ENCODE data around the gene C10orf67. TPM values are rescaled to one million over a fixed set of nuclear protein-coding genes. Genes with fewer than 3 reads are reported as not detected.

The C10orf67 gene
- total RNA-seq, 1 experiment from 2014 or later, result not detected

DNA sequence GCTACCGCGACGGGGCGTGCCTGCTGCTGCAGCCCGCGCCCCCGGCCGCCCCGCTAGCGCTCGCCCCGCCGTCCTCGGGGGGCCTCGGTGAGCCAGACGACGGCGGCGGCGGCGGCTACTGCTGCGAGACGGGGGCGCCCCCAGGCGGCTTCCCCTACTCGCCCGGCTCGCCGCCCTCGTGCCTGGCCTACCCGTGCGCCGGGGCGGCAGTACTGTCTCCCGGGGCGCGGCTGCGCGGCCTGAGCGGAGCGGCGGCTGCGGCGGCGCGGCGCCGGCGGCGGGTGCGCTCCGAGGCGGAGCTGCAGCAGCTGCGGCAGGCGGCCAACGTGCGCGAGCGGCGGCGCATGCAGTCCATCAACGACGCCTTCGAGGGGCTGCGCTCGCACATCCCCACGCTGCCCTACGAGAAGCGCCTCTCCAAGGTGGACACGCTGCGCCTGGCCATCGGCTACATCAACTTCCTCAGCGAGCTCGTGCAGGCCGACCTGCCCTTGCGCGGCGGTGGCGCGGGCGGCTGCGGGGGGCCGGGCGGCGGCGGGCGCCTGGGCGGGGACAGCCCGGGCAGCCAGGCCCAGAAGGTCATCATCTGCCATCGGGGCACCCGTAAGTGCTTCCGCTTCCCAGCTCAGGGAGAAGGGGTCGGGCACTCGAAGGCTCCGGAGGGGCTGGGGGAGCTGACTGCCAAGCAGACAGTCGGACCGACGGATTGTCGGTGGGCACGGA lies 151.7 kb downstream of the C10orf67 start:
- peak overlapping the region; percentile 31 for H3K4me2 ChIP-seq (ENCODE audit: insufficient read depth, insufficient read length, low read length)

More for the DNA sequence above, 151.7 kb downstream of the C10orf67 start:
- H3K27ac Mint-ChIP-seq, result no peak overlapping the region
- Histone ChIP-seq H3K9ac (ENCODE audit: extremely low read depth, insufficient read length, low read length) (no peak overlapping the region), H3K23ac (ENCODE audit: insufficient read length, low read depth, low read length) (no peak overlapping the region), H3K9me3 (ENCODE audit: control insufficient read depth, low read depth, low read length) (no peaks in the 10 kb centered on the region), H3K56ac (ENCODE audit: insufficient read length, low read depth, low read length) (no peak overlapping the region), H4K91ac (ENCODE audit: insufficient read length, low read depth, low read length) (no peak overlapping the region), H3K27ac (ENCODE audit: insufficient read length, low read depth, low read length) (no peak overlapping the region), H2BK5ac (ENCODE audit: insufficient read length, low read length) (no peak overlapping the region), H4K5ac (ENCODE audit: insufficient read length, low read depth, low read length) (no peak overlapping the region), H2BK12ac (ENCODE audit: insufficient read length, low read depth, low read length) (no peak overlapping the region), H3K79me1 (ENCODE audit: insufficient read depth, low read depth, low read length, poor library complexity, severe bottlenecking) (no peaks in the 10 kb centered on the region), H2AK5ac (ENCODE audit: insufficient read length, low read length) (no peak overlapping the region), H2BK20ac (ENCODE audit: low read depth, low read length, poor library complexity, severe bottlenecking) (no peak overlapping the region), H4K8ac (replicated peaks; ENCODE audit: insufficient read length, low read depth, low read length) (no peak overlapping the region), H2BK15ac (ENCODE audit: low read depth, low read length) (no peak overlapping the region), H3K27me3 (ENCODE audit: insufficient read depth, low read length) (peaks cover 94% of the 10 kb centered on the region), H2BK120ac (ENCODE audit: low read depth, low read length, poor library complexity, severe bottlenecking) (no peak overlapping the region), H3T11ph (ENCODE audit: low read length) (no peak overlapping the region), H3K79me2 (ENCODE audit: insufficient read depth, low read length) (no peaks in the 10 kb centered on the region), H3K14ac (ENCODE audit: insufficient read depth, low read length) (no peak overlapping the region; the same call in 1 of the 2 replicates), H3K4me1 (ENCODE audit: insufficient read depth, low read length) (no peaks in the 10 kb centered on the region), H3K4ac (ENCODE audit: low read depth, low read length) (no peak overlapping the region), H3K23me2 (ENCODE audit: insufficient read length, low read depth, low read length, poor library complexity, severe bottlenecking) (peaks cover 3% of the 10 kb centered on the region), H3K18ac (ENCODE audit: insufficient read length, low read depth, low read length) (no peak overlapping the region), H4K20me1 (ENCODE audit: control insufficient read depth, insufficient read depth, insufficient read length) (peaks cover 3% of the 10 kb centered on the region), H2AFZ (ENCODE audit: low read length) (no peak overlapping the region)
- peaks cover 15 to 44% of the 10 kb centered on the region in 2 experiments for H3K4me1 Mint-ChIP-seq
- TF ChIP-seq, protein P1, sequence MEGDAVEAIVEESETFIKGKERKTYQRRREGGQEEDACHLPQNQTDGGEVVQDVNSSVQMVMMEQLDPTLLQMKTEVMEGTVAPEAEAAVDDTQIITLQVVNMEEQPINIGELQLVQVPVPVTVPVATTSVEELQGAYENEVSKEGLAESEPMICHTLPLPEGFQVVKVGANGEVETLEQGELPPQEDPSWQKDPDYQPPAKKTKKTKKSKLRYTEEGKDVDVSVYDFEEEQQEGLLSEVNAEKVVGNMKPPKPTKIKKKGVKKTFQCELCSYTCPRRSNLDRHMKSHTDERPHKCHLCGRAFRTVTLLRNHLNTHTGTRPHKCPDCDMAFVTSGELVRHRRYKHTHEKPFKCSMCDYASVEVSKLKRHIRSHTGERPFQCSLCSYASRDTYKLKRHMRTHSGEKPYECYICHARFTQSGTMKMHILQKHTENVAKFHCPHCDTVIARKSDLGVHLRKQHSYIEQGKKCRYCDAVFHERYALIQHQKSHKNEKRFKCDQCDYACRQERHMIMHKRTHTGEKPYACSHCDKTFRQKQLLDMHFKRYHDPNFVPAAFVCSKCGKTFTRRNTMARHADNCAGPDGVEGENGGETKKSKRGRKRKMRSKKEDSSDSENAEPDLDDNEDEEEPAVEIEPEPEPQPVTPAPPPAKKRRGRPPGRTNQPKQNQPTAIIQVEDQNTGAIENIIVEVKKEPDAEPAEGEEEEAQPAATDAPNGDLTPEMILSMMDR (conservative IDR thresholded peaks at IDR 0.05), result peak; percentile 39; the same call in 2 of the 3 replicates
- peaks cover 0 to 3% (median 0%) of the 10 kb centered on the region in 3 experiments; a peak in 2 of 7 replicates for H3K36me3 Mint-ChIP-seq (ENCODE audit: insufficient read depth in 1 of 3, low read depth in 3 of 3)
- H3K27me3 Mint-ChIP-seq (ENCODE audit: low read depth), result peaks cover 97% of the 10 kb centered on the region
- H3K9me3 Mint-ChIP-seq, result peaks cover 6 to 20% of the 10 kb centered on the region in 2 experiments
- peak; percentile 64 for DNase-seq
- H3K4me3 Mint-ChIP-seq, result peak overlapping the region in 1 of 2 experiments; percentile 80; a peak in 3 of 5 replicates
- WGBS (ENCODE audit: extremely low coverage, insufficient read length, low lambda C conversion rate), result no CpG with 5 or more reads among the region's 100 CpGs

Measured in H9 (cell line).